HEK293 (cell line): ENCODE measurements around the gene TEX14.

Experiments
- BCL6B ChIP-seq: fragments of 450-650 bp; formaldehyde crosslinking; IDR thresholded peaks from 2 replicates; pipeline ENCODE4 v1.5.1; 2017; ENCODE audit warnings: missing biosample characterization, missing genetic modification characterization
- GLI4 ChIP-seq: fragments of 450-650 bp; formaldehyde crosslinking; IDR thresholded peaks from 2 replicates; pipeline ENCODE4 v1.5.1; 2016; ENCODE audit warnings: missing biosample characterization, missing genetic modification characterization
- HOXC10 ChIP-seq: sonication (generic); formaldehyde crosslinking; IDR thresholded peaks from 2 replicates; pipeline ENCODE4 v1.8.1; 2023; ENCODE audit warnings: mild to moderate bottlenecking, missing genetic modification reagents
- HOXD13 ChIP-seq: sonication (generic); formaldehyde crosslinking; IDR thresholded peaks from 2 replicates; pipeline ENCODE4 v1.8.0; 2022; ENCODE audit warnings: missing genetic modification reagents, borderline replicate concordance
- KLF16 ChIP-seq: fragments of 450-650 bp; formaldehyde crosslinking; IDR thresholded peaks from 2 replicates; pipeline ENCODE4 v1.5.1; 2017; ENCODE audit warnings: missing biosample characterization, missing genetic modification characterization
- MYNN ChIP-seq: fragments of 450-650 bp; formaldehyde crosslinking; IDR thresholded peaks from 2 replicates; pipeline ENCODE4 v1.5.1; 2016; ENCODE audit warnings: missing biosample characterization, missing genetic modification characterization, borderline replicate concordance
- PRDM1 ChIP-seq: fragments of 450-650 bp; formaldehyde crosslinking; IDR thresholded peaks from 2 replicates; pipeline ENCODE4; 2016; ENCODE audit warnings: missing biosample characterization, missing genetic modification characterization
- SCRT2 ChIP-seq: fragments of 450-650 bp; formaldehyde crosslinking; IDR thresholded peaks from 2 replicates; pipeline ENCODE4 v1.5.1; 2016; ENCODE audit warnings: missing biosample characterization, missing genetic modification characterization
- SETDB1 ChIP-seq: IDR thresholded peaks from one replicate; pipeline ENCODE4 v1.6.1; 2017; ENCODE audit warnings: mild to moderate bottlenecking, low read length, moderate library complexity, mixed read lengths; ENCODE audit not compliant: insufficient read length
- WT1 ChIP-seq: fragments of 450-650 bp; formaldehyde crosslinking; IDR thresholded peaks from 2 replicates; pipeline ENCODE4 v1.5.1; 2016; ENCODE audit warnings: missing biosample characterization, missing genetic modification characterization
- ZBTB20 ChIP-seq: fragments of 450-650 bp; formaldehyde crosslinking; IDR thresholded peaks from 2 replicates; pipeline ENCODE4 v1.5.1; 2016; ENCODE audit warnings: missing biosample characterization, missing genetic modification characterization
- ZFP3 ChIP-seq: fragments of 450-650 bp; formaldehyde crosslinking; IDR thresholded peaks from 2 replicates; pipeline ENCODE4 v1.5.1; 2016; ENCODE audit warnings: low read depth, missing biosample characterization, missing genetic modification characterization
- ZFP37 ChIP-seq: fragments of 450-650 bp; formaldehyde crosslinking; IDR thresholded peaks from 2 replicates; pipeline ENCODE4 v1.5.1; 2016; ENCODE audit warnings: missing biosample characterization, missing genetic modification characterization
- ZNF133 ChIP-seq: fragments of 450-650 bp; formaldehyde crosslinking; IDR thresholded peaks from 2 replicates; pipeline ENCODE4 v1.5.1; 2016; ENCODE audit warnings: missing biosample characterization, missing genetic modification characterization
- ZNF146 ChIP-seq: fragments of 450-650 bp; formaldehyde crosslinking; IDR thresholded peaks from 2 replicates; pipeline ENCODE4 v1.5.1; 2016; ENCODE audit warnings: missing biosample characterization, missing genetic modification characterization
- ZNF184 ChIP-seq: fragments of 450-650 bp; IDR thresholded peaks from 2 replicates; pipeline ENCODE4 v1.5.1; 2018; ENCODE audit warnings: missing biosample characterization, mild to moderate bottlenecking, missing genetic modification characterization
- ZNF23 ChIP-seq: fragments of 450-650 bp; formaldehyde crosslinking; IDR thresholded peaks from 2 replicates; pipeline ENCODE4 v1.5.1; 2016; ENCODE audit warnings: missing biosample characterization, missing genetic modification characterization, borderline replicate concordance
- ZNF24 ChIP-seq: fragments of 450-650 bp; formaldehyde crosslinking; IDR thresholded peaks from 2 replicates; pipeline ENCODE4 v1.5.1; 2016; ENCODE audit warnings: missing biosample characterization, missing genetic modification characterization
- ZNF292 ChIP-seq: fragments of 450-650 bp; formaldehyde crosslinking; IDR thresholded peaks from 2 replicates; pipeline ENCODE4 v1.5.1; 2016; ENCODE audit warnings: low read depth, missing biosample characterization, missing genetic modification characterization, borderline replicate concordance
- ZNF350 ChIP-seq: fragments of 450-650 bp; formaldehyde crosslinking; IDR thresholded peaks from 2 replicates; pipeline ENCODE4 v1.5.0; 2017; ENCODE audit warnings: missing biosample characterization, mild to moderate bottlenecking, missing genetic modification characterization
- ZNF391 ChIP-seq: fragments of 450-650 bp; formaldehyde crosslinking; IDR thresholded peaks from 2 replicates; pipeline ENCODE4 v1.5.1; 2016; ENCODE audit warnings: low read depth, missing biosample characterization, missing genetic modification characterization, borderline replicate concordance
- ZNF394 ChIP-seq: fragments of 450-650 bp; formaldehyde crosslinking; IDR thresholded peaks from 2 replicates; pipeline ENCODE4 v1.5.1; 2016; ENCODE audit warnings: missing biosample characterization, missing genetic modification characterization, mild to moderate bottlenecking, moderate library complexity, borderline replicate concordance
- ZNF426 ChIP-seq: fragments of 450-650 bp; formaldehyde crosslinking; IDR thresholded peaks from 2 replicates; pipeline ENCODE4 v1.5.1; 2017; ENCODE audit warnings: missing biosample characterization, missing genetic modification characterization, mild to moderate bottlenecking, inconsistent platforms, moderate library complexity
- ZNF558 ChIP-seq: fragments of 450-650 bp; formaldehyde crosslinking; IDR thresholded peaks from 2 replicates; pipeline ENCODE4 v1.5.1; 2016; ENCODE audit warnings: missing biosample characterization, missing genetic modification characterization
- ZNF561 ChIP-seq: fragments of 450-650 bp; IDR thresholded peaks from 2 replicates; pipeline ENCODE4 v1.5.1; 2018; ENCODE audit warnings: missing biosample characterization, missing genetic modification characterization, borderline replicate concordance
- ZNF610 ChIP-seq: fragments of 450-650 bp; formaldehyde crosslinking; IDR thresholded peaks from 2 replicates; pipeline ENCODE4 v1.5.1; 2016; ENCODE audit warnings: missing biosample characterization, missing genetic modification characterization, borderline replicate concordance
- ZNF660 ChIP-seq: fragments of 450-650 bp; IDR thresholded peaks from 2 replicates; pipeline ENCODE4 v1.5.1; 2018; ENCODE audit warnings: missing biosample characterization, mild to moderate bottlenecking, missing genetic modification characterization
- ZNF76 ChIP-seq: fragments of 450-650 bp; formaldehyde crosslinking; IDR thresholded peaks from 2 replicates; pipeline ENCODE4; 2016; ENCODE audit warnings: low read depth, missing biosample characterization, missing genetic modification characterization, borderline replicate concordance
- ZNF768 ChIP-seq: fragments of 450-650 bp; formaldehyde crosslinking; IDR thresholded peaks from 2 replicates; pipeline ENCODE4 v1.5.1; 2018; ENCODE audit warnings: missing biosample characterization, mild to moderate bottlenecking, missing genetic modification characterization
- ZNF792 ChIP-seq: fragments of 450-650 bp; formaldehyde crosslinking; IDR thresholded peaks from 2 replicates; pipeline ENCODE4 v1.5.1; 2016; ENCODE audit warnings: missing biosample characterization, missing genetic modification characterization
- TF ChIP-seq, protein P1 (sequence below): fragments of 450-650 bp; formaldehyde crosslinking; IDR thresholded peaks from 2 replicates; pipeline ENCODE4 v1.5.1; 2016; ENCODE audit warnings: missing biosample characterization, missing genetic modification characterization
- TF ChIP-seq, protein P2 (sequence below): fragments of 450-650 bp; formaldehyde crosslinking; IDR thresholded peaks from 2 replicates; pipeline ENCODE4 v1.5.1; 2016; ENCODE audit warnings: missing biosample characterization, missing genetic modification characterization
- TF ChIP-seq, protein P3 (sequence below): fragments of 450-650 bp; formaldehyde crosslinking; IDR thresholded peaks from 2 replicates; pipeline ENCODE4 v1.5.1; 2017; ENCODE audit warnings: missing biosample characterization, missing genetic modification characterization

Gene TEX14

DNA sequence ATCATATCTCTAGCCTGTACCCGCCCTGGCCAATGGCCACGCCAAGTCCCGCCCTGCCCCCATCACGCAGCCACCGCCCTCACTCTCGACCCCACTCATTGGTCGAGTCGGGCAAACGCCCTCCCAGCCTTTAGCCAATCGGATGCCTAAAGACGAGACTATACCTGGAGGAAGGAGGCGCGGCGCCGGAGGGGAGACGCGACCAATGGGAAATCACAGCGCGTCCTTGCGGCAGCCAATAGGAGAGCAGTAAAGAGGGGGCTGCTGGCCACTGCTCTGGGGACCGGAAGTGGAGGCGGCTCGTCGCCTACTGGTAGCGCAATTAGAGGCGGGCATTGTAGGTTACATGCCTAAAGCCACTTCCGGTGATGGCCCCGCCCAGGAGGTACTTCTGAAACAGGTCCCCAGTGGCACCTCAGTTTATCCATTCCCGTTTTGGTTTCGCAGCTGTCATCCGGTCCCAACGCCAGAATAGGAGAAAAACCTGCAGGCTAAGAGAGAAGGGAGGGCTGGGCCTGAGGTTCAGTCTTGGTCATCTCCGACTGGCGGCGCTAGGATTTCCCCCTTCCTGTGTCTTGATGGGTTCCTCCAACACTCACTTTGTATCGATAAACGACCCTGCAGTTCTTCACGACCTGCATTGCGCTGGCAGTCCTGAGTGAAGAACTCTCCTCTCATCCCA lies 173.8 kb downstream of the TEX14 start (continued):
- TF ChIP-seq ZNF184 (tag by site-specific recombination) (0 out of 2 replicates have a peak, but pooled peaks have one; percentile 55), ZNF660 (tag by site-specific recombination) (peak; percentile 34; the same call in 1 of the 2 replicates), ZFP37 (no peak), ZNF394 (tag by site-specific recombination) (peak; percentile 55; the same call in 1 of the 2 replicates), ZNF23 (tag by site-specific recombination) (no peak), MYNN (no peak), ZNF146 (no peak), HOXD13 (CRISPR knock-in tag) (no peak), SETDB1 (no peak), ZNF792 (tag by site-specific recombination) (no peak), WT1 (tag by site-specific recombination) (0 out of 2 replicates have a peak, but pooled peaks have one; percentile 36), HOXC10 (CRISPR knock-in tag) (no peak), SCRT2 (tag by site-specific recombination) (peak; percentile 60; the same call in 1 of the 2 replicates), ZNF561 (tag by site-specific recombination) (peak; percentile 17; the same call in 1 of the 2 replicates), ZNF610 (peak; percentile 91), ZNF350 (tag by site-specific recombination) (no peak), ZBTB20 (tag by site-specific recombination) (no peak), ZNF391 (tag by site-specific recombination) (0 out of 2 replicates have a peak, but pooled peaks have one; percentile 22), ZNF558 (tag by site-specific recombination) (no peak), ZNF292 (no peak), BCL6B (tag by site-specific recombination) (no peak), ZNF768 (tag by site-specific recombination) (no peak), ZNF133 (no peak), ZNF426 (tag by site-specific recombination) (no peak), KLF16 (tag by site-specific recombination) (no peak; the same call in 1 of the 2 replicates), GLI4 (tag by site-specific recombination) (no peak), ZFP3 (tag by site-specific recombination) (no peak), ZNF76 (no peak; the same call in 1 of the 2 replicates), PRDM1 (no peak), ZNF24 (tag by site-specific recombination) (0 out of 2 replicates have a peak, but pooled peaks have one; percentile 35)
- TF ChIP-seq, protein P1, sequence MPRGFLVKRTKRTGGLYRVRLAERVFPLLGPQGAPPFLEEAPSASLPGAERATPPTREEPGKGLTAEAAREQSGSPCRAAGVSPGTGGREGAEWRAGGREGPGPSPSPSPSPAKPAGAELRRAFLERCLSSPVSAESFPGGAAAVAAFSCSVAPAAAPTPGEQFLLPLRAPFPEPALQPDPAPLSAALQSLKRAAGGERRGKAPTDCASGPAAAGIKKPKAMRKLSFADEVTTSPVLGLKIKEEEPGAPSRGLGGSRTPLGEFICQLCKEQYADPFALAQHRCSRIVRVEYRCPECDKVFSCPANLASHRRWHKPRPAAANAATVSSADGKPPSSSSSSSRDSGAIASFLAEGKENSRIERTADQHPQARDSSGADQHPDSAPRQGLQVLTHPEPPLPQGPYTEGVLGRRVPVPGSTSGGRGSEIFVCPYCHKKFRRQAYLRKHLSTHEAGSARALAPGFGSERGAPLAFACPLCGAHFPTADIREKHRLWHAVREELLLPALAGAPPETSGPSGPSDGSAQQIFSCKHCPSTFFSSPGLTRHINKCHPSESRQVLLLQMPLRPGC (tag by site-specific recombination) = peak; percentile 29; the same call in 1 of the 2 replicates
- TF ChIP-seq, protein P2, sequence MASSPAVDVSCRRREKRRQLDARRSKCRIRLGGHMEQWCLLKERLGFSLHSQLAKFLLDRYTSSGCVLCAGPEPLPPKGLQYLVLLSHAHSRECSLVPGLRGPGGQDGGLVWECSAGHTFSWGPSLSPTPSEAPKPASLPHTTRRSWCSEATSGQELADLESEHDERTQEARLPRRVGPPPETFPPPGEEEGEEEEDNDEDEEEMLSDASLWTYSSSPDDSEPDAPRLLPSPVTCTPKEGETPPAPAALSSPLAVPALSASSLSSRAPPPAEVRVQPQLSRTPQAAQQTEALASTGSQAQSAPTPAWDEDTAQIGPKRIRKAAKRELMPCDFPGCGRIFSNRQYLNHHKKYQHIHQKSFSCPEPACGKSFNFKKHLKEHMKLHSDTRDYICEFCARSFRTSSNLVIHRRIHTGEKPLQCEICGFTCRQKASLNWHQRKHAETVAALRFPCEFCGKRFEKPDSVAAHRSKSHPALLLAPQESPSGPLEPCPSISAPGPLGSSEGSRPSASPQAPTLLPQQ (tag by site-specific recombination) = no peak
- TF ChIP-seq, protein P3, sequence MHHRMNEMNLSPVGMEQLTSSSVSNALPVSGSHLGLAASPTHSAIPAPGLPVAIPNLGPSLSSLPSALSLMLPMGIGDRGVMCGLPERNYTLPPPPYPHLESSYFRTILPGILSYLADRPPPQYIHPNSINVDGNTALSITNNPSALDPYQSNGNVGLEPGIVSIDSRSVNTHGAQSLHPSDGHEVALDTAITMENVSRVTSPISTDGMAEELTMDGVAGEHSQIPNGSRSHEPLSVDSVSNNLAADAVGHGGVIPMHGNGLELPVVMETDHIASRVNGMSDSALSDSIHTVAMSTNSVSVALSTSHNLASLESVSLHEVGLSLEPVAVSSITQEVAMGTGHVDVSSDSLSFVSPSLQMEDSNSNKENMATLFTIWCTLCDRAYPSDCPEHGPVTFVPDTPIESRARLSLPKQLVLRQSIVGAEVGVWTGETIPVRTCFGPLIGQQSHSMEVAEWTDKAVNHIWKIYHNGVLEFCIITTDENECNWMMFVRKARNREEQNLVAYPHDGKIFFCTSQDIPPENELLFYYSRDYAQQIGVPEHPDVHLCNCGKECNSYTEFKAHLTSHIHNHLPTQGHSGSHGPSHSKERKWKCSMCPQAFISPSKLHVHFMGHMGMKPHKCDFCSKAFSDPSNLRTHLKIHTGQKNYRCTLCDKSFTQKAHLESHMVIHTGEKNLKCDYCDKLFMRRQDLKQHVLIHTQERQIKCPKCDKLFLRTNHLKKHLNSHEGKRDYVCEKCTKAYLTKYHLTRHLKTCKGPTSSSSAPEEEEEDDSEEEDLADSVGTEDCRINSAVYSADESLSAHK (tag by site-specific recombination) = no peak
